MM.1S (cell line): ENCODE results near the gene KCNC4.

Source experiments
- DNase-seq: peaks from one replicate; pipeline ENCODE4 v3.0.0-alpha.2; 2015
- H2AFZ ChIP-seq: fragments of 300-600 bp; sonication (generic); 2 replicates; pipeline ENCODE4 v1.6.0; 2016; ENCODE audit warnings: antibody characterized with exemption, low read length
- H3F3A ChIP-seq: fragments of 300-600 bp; sonication (generic); 2 replicates; pipeline ENCODE4 v1.6.1; 2016; ENCODE audit warnings: mild to moderate bottlenecking, antibody characterized with exemption, low read length, moderate library complexity, mixed read lengths; ENCODE audit not compliant: insufficient read depth
- H3K27ac ChIP-seq: fragments of 300-600 bp; sonication (generic); 2 replicates; pipeline ENCODE4 v1.5.1; 2016; ENCODE audit warnings: mild to moderate bottlenecking, low read length
- H3K27me3 ChIP-seq: fragments of 300-600 bp; sonication (generic); replicated peaks from 2 replicates; pipeline ENCODE4 v1.6.0; 2016; ENCODE audit warnings: low read length; ENCODE audit not compliant: insufficient read depth
- H3K36me3 ChIP-seq: fragments of 300-600 bp; sonication (generic); replicated peaks from 2 replicates; pipeline ENCODE4 v1.6.1; 2016; ENCODE audit warnings: mild to moderate bottlenecking, low read length, mixed read lengths; ENCODE audit not compliant: insufficient read depth
- H3K4me1 ChIP-seq: fragments of 300-600 bp; sonication (generic); 2 replicates; pipeline ENCODE4 v1.6.1; 2016; ENCODE audit warnings: low read length, mixed read lengths
- H3K4me2 ChIP-seq: fragments of 300-600 bp; sonication (generic); 2 replicates; pipeline ENCODE4 v1.6.0; 2016; ENCODE audit warnings: low read depth, low read length
- H3K4me3 ChIP-seq: fragments of 300-600 bp; sonication (generic); 2 replicates; pipeline ENCODE4 v1.5.1; 2016; ENCODE audit warnings: low read length, mixed read lengths
- H3K79me2 ChIP-seq: fragments of 300-600 bp; sonication (generic); 2 replicates; pipeline ENCODE4 v1.6.1; 2016; ENCODE audit warnings: mixed run types, low read length, mixed read lengths
- H3K9ac ChIP-seq: fragments of 300-600 bp; sonication (generic); 2 replicates; pipeline ENCODE4 v1.6.1; 2016; ENCODE audit warnings: low read length, mixed read lengths
- H3K9me2 ChIP-seq: fragments of 300-600 bp; sonication (generic); replicated peaks from 2 replicates; pipeline ENCODE4 v1.6.1; 2016; ENCODE audit warnings: mild to moderate bottlenecking, low read length, mixed read lengths; ENCODE audit not compliant: insufficient read depth
- H3K9me3 ChIP-seq: fragments of 300-600 bp; sonication (generic); replicated peaks from 2 replicates; pipeline ENCODE4 v1.6.1; 2016; ENCODE audit warnings: mild to moderate bottlenecking, low read length, mixed read lengths; ENCODE audit not compliant: insufficient read depth
- H4K20me1 ChIP-seq: fragments of 300-600 bp; sonication (generic); 2 replicates; pipeline ENCODE4 v1.6.1; 2016; ENCODE audit warnings: mild to moderate bottlenecking, low read length, moderate library complexity, mixed read lengths; ENCODE audit not compliant: insufficient read depth
- CTCF ChIP-seq: fragments of 300-600 bp; sonication (generic); IDR thresholded peaks from 2 replicates; pipeline ENCODE4 v1.5.1; 2016; ENCODE audit warnings: antibody characterized with exemption, low read length, mixed read lengths
- EZH2 ChIP-seq: fragments of 300-600 bp; sonication (generic); optimal IDR thresholded peaks from 2 replicates; pipeline ENCODE3; 2017; ENCODE audit warnings: low read depth, mild to moderate bottlenecking, antibody characterized with exemption, low read length, mixed read lengths
- EZH2phosphoT487 ChIP-seq: fragments of 300-600 bp; sonication (generic); IDR thresholded peaks from 2 replicates; pipeline ENCODE4 v1.6.1; 2018; ENCODE audit warnings: antibody characterized with exemption, low read length

The KCNC4 gene

DNA sequence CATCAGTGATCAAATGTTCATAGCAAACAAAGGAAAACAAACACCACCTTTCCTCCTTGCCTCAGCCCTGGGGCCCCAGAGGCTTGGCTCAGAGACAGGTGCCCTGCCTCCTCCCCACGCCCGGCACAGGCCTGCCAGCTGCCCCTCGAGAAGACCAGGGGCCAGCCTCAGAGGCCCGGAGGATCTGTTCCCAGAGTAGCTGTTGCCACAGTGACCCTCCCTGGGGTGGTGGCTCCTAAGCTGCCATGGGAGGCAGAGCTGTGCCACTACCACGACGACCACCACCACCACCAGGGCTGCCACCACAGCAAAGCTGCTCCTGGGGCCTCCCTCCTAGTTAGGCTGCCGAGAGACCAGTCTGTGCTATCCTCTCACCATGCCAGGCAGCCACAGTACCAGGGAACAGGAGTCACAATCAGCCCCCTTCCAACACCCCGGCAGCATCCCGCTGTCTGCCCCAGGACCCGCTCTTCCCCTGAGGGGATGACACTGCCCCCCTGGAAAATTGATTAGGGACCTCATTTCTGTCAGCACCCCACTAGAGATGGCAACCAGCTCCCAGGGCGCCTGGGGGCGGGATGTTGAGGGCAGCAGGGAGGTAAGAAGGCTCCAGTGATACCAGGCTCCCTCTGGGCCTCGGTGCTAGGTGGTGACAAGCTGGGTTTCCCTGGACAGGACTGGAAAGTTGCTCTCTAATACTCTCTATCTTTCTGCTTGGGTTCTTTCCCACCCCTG is 30.5 kb downstream of the KCNC4 start:
- no peak overlapping the region for H2AFZ ChIP-seq
- no peaks in the 10 kb centered on the region for H3K9me2 ChIP-seq
- DNase-seq: no peak
- H3K4me3 ChIP-seq: no peak overlapping the region
- H3F3A ChIP-seq: no peaks in the 10 kb centered on the region
- H3K27me3 ChIP-seq: no peaks in the 10 kb centered on the region
- no peak overlapping the region for H3K27ac ChIP-seq
- no peaks in the 10 kb centered on the region for H4K20me1 ChIP-seq
- H3K9ac ChIP-seq: no peak overlapping the region
- peaks cover 14% of the 10 kb centered on the region for H3K4me1 ChIP-seq
- no peaks in the 10 kb centered on the region for H3K9me3 ChIP-seq
- H3K36me3 ChIP-seq: no peaks in the 10 kb centered on the region
- TF ChIP-seq CTCF: no peak
- no peak for TF ChIP-seq EZH2phosphoT487
- TF ChIP-seq EZH2: no peak
- no peak overlapping the region for H3K4me2 ChIP-seq
- no peaks in the 10 kb centered on the region for H3K79me2 ChIP-seq

DNA sequence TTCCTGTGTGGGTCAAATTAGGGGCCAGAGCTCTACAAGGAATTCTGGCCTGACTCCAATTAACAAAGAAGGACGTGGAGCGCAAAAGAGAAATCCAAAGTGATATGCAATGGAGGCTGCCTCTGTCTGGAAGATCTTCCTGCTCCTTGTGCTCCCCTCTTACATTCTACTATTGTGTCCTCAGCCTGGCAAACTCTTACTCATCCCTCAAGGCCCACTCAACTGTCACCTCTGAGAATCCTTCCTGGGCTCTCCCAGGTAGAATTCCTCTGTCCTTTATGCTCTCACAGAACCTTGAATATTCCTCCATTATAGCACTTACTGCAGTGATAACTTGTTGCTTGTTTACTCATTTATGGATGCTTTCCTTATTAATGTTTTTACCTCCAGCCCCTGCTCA is 31.4 kb downstream of the KCNC4 start:
- Histone ChIP-seq H3K9me2 (no peaks in the 10 kb centered on the region), H3K36me3 (no peaks in the 10 kb centered on the region), H3K79me2 (no peaks in the 10 kb centered on the region), H3K4me3 (no peak overlapping the region), H3K4me2 (no peak overlapping the region), H3K27me3 (no peaks in the 10 kb centered on the region), H3K9ac (no peak overlapping the region), H3K4me1 (peaks cover 14% of the 10 kb centered on the region), H3K9me3 (no peaks in the 10 kb centered on the region), H3K27ac (no peak overlapping the region), H4K20me1 (no peaks in the 10 kb centered on the region), H2AFZ (no peak overlapping the region), H3F3A (no peaks in the 10 kb centered on the region)
- no peak for TF ChIP-seq EZH2phosphoT487
- no peak for TF ChIP-seq EZH2
- no peak for TF ChIP-seq CTCF
- DNase-seq: no peak

DNA sequence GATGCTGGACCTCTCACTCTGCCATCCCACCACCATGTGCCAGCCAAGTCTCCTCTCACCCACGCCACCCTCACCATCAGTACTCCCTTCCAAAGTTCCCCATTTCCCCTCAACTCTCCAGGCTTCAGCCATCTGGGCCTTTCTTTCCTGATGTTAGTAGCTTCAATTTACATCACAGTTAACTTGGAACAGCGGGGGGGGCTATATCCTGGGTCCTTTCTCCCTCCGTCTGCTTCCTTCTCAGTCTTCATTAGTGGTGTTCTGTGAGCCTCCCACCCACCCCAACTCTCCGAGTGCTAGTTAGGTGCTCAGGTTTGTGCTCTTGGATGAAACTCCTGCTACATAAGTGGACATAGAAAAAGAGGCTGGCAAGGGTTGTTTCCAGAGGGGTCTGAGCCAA is 31.9 kb downstream of the KCNC4 start:
- no peak overlapping the region for H3K27ac ChIP-seq
- H3K36me3 ChIP-seq: no peaks in the 10 kb centered on the region
- H3K4me1 ChIP-seq: peaks cover 14% of the 10 kb centered on the region
- DNase-seq: no peak
- H4K20me1 ChIP-seq: no peaks in the 10 kb centered on the region
- no peak overlapping the region for H3K4me2 ChIP-seq
- H3F3A ChIP-seq: no peaks in the 10 kb centered on the region
- TF ChIP-seq CTCF (no peak), EZH2phosphoT487 (no peak), EZH2 (no peak)
- no peak overlapping the region for H2AFZ ChIP-seq
- H3K9ac ChIP-seq: no peak overlapping the region
- H3K79me2 ChIP-seq: no peaks in the 10 kb centered on the region
- no peaks in the 10 kb centered on the region for H3K27me3 ChIP-seq
- H3K9me3 ChIP-seq: no peaks in the 10 kb centered on the region
- H3K9me2 ChIP-seq: no peaks in the 10 kb centered on the region
- H3K4me3 ChIP-seq: no peak overlapping the region
